HepG2 (cell line): ENCODE results near the gene ELAVL4.

Experiments used
- BRCA1 ChIP-seq: sonication (generic); formaldehyde crosslinking; IDR thresholded peaks from 2 replicates; pipeline ENCODE4 v1.4.0; 2020; ENCODE audit warnings: missing genetic modification reagents
- CBX1 ChIP-seq: IDR thresholded peaks from one replicate; pipeline ENCODE4 v1.6.1; 2016; ENCODE audit warnings: antibody characterized with exemption, low read depth
- GTF2F1 ChIP-seq: fragments of 150-350 bp; IDR thresholded peaks from 2 replicates; pipeline ENCODE4 v1.6.1; 2014; ENCODE audit warnings: low read length
- POLR2AphosphoS5 ChIP-seq: IDR thresholded peaks from 2 replicates; pipeline ENCODE4 v1.6.1; 2012; ENCODE audit warnings: low read depth, low read length
- ZNF274 ChIP-seq: sonication (generic); formaldehyde crosslinking; IDR thresholded peaks from 2 replicates; pipeline ENCODE4 v1.5.1; 2020; ENCODE audit warnings: mild to moderate bottlenecking, missing genetic modification reagents
- TF ChIP-seq, protein P1 (sequence below): sonication (generic); formaldehyde crosslinking; IDR thresholded peaks from 2 replicates; pipeline ENCODE4 v1.4.0; 2020; ENCODE audit warnings: missing genetic modification reagents, borderline replicate concordance
- TF ChIP-seq, protein P2 (sequence below): sonication (generic); formaldehyde crosslinking; IDR thresholded peaks from 2 replicates; pipeline ENCODE4 v1.5.0; 2020; ENCODE audit warnings: mild to moderate bottlenecking, missing genetic modification reagents, moderate library complexity
- TF ChIP-seq, protein P3 (sequence below): fragments of 450-650 bp; IDR thresholded peaks from 2 replicates; pipeline ENCODE4 v1.6.1; 2017; ENCODE audit warnings: mild to moderate bottlenecking
- TF ChIP-seq, protein P4 (sequence below): sonication (generic); formaldehyde crosslinking; IDR thresholded peaks from 2 replicates; pipeline ENCODE4 v1.4.0; 2020; ENCODE audit warnings: missing genetic modification reagents

DNA sequence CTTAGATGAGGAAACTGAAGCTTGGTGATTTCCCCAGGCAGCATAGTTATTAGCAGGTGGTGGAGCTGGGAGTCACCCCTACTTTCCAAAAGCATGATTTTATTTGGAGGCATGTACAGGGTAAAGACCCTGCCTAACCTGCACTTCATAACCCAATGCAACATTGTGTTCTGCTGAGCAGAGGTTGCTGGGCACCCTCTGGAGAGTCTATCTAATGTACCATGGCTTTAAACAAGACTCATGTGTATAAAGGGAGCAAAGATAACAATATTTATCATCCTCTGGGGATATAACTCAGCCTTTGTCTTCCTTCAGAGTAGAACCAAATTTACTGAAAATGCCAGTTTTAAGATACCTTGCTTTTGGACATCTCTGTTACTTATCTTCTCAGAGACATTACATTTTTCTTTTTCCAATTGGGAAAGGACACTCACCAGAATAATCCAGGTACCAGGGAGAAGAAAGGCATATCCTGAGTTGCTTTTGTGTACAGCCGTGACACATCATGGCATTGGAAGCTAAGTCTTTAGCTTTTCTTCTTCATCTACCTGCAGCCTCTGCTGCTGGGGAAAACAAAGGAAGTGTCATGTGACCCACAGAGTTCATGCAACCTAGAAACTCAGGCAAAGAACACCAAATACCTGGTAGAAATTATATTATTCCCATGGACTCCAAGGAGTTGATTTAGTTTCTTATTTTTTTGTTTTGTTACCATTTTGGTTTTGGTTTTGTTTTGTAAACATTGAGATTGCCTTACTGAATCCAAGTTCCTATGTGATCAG lies 39.6 kb downstream of the ELAVL4 start:
- TF ChIP-seq, protein P1, sequence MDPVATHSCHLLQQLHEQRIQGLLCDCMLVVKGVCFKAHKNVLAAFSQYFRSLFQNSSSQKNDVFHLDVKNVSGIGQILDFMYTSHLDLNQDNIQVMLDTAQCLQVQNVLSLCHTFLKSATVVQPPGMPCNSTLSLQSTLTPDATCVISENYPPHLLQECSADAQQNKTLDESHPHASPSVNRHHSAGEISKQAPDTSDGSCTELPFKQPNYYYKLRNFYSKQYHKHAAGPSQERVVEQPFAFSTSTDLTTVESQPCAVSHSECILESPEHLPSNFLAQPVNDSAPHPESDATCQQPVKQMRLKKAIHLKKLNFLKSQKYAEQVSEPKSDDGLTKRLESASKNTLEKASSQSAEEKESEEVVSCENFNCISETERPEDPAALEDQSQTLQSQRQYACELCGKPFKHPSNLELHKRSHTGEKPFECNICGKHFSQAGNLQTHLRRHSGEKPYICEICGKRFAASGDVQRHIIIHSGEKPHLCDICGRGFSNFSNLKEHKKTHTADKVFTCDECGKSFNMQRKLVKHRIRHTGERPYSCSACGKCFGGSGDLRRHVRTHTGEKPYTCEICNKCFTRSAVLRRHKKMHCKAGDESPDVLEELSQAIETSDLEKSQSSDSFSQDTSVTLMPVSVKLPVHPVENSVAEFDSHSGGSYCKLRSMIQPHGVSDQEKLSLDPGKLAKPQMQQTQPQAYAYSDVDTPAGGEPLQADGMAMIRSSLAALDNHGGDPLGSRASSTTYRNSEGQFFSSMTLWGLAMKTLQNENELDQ = no peak
- TF ChIP-seq POLR2AphosphoS5 (no peak), GTF2F1 (no peak), CBX1 (no peak), BRCA1 (CRISPR knock-in tag) (no peak), ZNF274 (CRISPR knock-in tag) (no peak)
- TF ChIP-seq, protein P2, sequence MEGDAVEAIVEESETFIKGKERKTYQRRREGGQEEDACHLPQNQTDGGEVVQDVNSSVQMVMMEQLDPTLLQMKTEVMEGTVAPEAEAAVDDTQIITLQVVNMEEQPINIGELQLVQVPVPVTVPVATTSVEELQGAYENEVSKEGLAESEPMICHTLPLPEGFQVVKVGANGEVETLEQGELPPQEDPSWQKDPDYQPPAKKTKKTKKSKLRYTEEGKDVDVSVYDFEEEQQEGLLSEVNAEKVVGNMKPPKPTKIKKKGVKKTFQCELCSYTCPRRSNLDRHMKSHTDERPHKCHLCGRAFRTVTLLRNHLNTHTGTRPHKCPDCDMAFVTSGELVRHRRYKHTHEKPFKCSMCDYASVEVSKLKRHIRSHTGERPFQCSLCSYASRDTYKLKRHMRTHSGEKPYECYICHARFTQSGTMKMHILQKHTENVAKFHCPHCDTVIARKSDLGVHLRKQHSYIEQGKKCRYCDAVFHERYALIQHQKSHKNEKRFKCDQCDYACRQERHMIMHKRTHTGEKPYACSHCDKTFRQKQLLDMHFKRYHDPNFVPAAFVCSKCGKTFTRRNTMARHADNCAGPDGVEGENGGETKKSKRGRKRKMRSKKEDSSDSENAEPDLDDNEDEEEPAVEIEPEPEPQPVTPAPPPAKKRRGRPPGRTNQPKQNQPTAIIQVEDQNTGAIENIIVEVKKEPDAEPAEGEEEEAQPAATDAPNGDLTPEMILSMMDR (CRISPR knock-in tag) = no peak
- TF ChIP-seq, protein P3, sequence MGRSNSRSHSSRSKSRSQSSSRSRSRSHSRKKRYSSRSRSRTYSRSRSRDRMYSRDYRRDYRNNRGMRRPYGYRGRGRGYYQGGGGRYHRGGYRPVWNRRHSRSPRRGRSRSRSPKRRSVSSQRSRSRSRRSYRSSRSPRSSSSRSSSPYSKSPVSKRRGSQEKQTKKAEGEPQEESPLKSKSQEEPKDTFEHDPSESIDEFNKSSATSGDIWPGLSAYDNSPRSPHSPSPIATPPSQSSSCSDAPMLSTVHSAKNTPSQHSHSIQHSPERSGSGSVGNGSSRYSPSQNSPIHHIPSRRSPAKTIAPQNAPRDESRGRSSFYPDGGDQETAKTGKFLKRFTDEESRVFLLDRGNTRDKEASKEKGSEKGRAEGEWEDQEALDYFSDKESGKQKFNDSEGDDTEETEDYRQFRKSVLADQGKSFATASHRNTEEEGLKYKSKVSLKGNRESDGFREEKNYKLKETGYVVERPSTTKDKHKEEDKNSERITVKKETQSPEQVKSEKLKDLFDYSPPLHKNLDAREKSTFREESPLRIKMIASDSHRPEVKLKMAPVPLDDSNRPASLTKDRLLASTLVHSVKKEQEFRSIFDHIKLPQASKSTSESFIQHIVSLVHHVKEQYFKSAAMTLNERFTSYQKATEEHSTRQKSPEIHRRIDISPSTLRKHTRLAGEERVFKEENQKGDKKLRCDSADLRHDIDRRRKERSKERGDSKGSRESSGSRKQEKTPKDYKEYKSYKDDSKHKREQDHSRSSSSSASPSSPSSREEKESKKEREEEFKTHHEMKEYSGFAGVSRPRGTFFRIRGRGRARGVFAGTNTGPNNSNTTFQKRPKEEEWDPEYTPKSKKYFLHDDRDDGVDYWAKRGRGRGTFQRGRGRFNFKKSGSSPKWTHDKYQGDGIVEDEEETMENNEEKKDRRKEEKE = no peak
- TF ChIP-seq, protein P4, sequence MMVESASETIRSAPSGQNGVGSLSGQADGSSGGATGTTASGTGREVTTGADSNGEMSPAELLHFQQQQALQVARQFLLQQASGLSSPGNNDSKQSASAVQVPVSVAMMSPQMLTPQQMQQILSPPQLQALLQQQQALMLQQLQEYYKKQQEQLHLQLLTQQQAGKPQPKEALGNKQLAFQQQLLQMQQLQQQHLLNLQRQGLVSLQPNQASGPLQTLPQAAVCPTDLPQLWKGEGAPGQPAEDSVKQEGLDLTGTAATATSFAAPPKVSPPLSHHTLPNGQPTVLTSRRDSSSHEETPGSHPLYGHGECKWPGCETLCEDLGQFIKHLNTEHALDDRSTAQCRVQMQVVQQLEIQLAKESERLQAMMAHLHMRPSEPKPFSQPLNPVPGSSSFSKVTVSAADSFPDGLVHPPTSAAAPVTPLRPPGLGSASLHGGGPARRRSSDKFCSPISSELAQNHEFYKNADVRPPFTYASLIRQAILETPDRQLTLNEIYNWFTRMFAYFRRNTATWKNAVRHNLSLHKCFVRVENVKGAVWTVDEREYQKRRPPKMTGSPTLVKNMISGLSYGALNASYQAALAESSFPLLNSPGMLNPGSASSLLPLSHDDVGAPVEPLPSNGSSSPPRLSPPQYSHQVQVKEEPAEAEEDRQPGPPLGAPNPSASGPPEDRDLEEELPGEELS (CRISPR knock-in tag) = no peak
